ENCODE data around the gene LRP5. TPM values are rescaled to one million over a fixed set of nuclear protein-coding genes. Genes with fewer than 3 reads are reported as not detected.

The LRP5 gene
- total RNA-seq, 1 experiment from 2014 or later, result 48.8 TPM

- TF ChIP-seq SP1 (CRISPR knock-in tag; conservative IDR thresholded peaks at IDR 0.05), result no peak
- TF ChIP-seq OVOL2 (CRISPR knock-in tag; IDR thresholded peaks at IDR 0.05; ENCODE audit: borderline replicate concordance), result no peak
- no peak for TF ChIP-seq FOXP1 (CRISPR knock-in tag; IDR thresholded peaks at IDR 0.05; ENCODE audit: borderline replicate concordance)
- TF ChIP-seq ZNF281 (CRISPR knock-in tag; IDR thresholded peaks at IDR 0.05), result no peak
- no peak for TF ChIP-seq ATF3 (CRISPR knock-in tag; conservative IDR thresholded peaks at IDR 0.05)
- TF ChIP-seq RORB (CRISPR knock-in tag; IDR thresholded peaks at IDR 0.05), result no peak
- TF ChIP-seq, protein P1, sequence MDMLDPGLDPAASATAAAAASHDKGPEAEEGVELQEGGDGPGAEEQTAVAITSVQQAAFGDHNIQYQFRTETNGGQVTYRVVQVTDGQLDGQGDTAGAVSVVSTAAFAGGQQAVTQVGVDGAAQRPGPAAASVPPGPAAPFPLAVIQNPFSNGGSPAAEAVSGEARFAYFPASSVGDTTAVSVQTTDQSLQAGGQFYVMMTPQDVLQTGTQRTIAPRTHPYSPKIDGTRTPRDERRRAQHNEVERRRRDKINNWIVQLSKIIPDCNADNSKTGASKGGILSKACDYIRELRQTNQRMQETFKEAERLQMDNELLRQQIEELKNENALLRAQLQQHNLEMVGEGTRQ (CRISPR knock-in tag; IDR thresholded peaks at IDR 0.05), result no peak
These were observed 12.1 kb upstream of the LRP5 start (continued) for GRCh38 chr11:68300076-68300830.

DNA sequence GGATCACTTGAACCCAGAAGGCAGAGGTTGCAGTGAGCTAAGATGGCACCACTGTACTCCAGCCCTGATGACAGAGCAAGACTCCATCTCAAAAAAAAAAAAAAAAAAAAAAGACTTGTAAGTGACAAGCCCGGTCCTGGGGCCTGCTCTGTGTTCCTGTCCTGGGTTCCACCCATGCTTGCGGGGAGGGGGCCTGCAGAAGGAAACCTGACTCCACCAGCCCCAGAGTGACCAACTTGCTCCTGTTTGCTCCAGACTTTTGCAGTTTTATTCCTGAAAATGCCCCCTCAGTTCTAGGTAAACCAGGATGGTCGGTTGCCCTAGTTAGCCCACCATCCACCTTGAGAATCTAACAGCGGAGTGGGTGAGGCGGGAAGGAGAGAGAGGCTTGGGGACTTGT is 10.1 kb upstream of the LRP5 start:
- Mint-ChIP-seq H3K36me3 (peaks cover 16% of the 10 kb centered on the region), H3K4me1 (no peaks in the 10 kb centered on the region), H3K27me3 (ENCODE audit: low read depth) (peaks cover 6% of the 10 kb centered on the region; the same call in 1 of the 2 replicates), H3K4me3 (no peak overlapping the region), H3K9me3 (peaks cover 22% of the 10 kb centered on the region), H3K27ac (no peak overlapping the region)
- no peak for ATAC-seq
- ChIA-PET CTCF (interaction anchor here (0.6 to 1.2 kb wide), 2 partner anchors 38 to 45 kb away, joined by 4 to 5 read pairs; no protein-coding TSS in a partner anchor), POLR2A (no interaction called here)
- DNase-seq (ENCODE audit: low spot score), result no peak
- no peak for TF ChIP-seq ESRRA (CRISPR knock-in tag; IDR thresholded peaks at IDR 0.05; ENCODE audit: borderline replicate concordance)
- TF ChIP-seq, protein P2, sequence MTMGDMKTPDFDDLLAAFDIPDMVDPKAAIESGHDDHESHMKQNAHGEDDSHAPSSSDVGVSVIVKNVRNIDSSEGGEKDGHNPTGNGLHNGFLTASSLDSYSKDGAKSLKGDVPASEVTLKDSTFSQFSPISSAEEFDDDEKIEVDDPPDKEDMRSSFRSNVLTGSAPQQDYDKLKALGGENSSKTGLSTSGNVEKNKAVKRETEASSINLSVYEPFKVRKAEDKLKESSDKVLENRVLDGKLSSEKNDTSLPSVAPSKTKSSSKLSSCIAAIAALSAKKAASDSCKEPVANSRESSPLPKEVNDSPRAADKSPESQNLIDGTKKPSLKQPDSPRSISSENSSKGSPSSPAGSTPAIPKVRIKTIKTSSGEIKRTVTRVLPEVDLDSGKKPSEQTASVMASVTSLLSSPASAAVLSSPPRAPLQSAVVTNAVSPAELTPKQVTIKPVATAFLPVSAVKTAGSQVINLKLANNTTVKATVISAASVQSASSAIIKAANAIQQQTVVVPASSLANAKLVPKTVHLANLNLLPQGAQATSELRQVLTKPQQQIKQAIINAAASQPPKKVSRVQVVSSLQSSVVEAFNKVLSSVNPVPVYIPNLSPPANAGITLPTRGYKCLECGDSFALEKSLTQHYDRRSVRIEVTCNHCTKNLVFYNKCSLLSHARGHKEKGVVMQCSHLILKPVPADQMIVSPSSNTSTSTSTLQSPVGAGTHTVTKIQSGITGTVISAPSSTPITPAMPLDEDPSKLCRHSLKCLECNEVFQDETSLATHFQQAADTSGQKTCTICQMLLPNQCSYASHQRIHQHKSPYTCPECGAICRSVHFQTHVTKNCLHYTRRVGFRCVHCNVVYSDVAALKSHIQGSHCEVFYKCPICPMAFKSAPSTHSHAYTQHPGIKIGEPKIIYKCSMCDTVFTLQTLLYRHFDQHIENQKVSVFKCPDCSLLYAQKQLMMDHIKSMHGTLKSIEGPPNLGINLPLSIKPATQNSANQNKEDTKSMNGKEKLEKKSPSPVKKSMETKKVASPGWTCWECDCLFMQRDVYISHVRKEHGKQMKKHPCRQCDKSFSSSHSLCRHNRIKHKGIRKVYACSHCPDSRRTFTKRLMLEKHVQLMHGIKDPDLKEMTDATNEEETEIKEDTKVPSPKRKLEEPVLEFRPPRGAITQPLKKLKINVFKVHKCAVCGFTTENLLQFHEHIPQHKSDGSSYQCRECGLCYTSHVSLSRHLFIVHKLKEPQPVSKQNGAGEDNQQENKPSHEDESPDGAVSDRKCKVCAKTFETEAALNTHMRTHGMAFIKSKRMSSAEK (CRISPR knock-in tag; IDR thresholded peaks at IDR 0.05; ENCODE audit: borderline replicate concordance), result no peak
- TF ChIP-seq OVOL2 (CRISPR knock-in tag; IDR thresholded peaks at IDR 0.05; ENCODE audit: borderline replicate concordance), result no peak
- TF ChIP-seq, protein P3, sequence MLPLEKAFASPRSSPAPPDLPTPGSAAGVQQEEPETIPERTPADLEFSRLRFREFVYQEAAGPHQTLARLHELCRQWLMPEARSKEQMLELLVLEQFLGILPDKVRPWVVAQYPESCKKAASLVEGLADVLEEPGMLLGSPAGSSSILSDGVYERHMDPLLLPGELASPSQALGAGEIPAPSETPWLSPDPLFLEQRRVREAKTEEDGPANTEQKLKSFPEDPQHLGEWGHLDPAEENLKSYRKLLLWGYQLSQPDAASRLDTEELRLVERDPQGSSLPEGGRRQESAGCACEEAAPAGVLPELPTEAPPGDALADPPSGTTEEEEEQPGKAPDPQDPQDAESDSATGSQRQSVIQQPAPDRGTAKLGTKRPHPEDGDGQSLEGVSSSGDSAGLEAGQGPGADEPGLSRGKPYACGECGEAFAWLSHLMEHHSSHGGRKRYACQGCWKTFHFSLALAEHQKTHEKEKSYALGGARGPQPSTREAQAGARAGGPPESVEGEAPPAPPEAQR (CRISPR knock-in tag; IDR thresholded peaks at IDR 0.05), result no peak
- no peak for TF ChIP-seq HMGA2 (CRISPR knock-in tag; IDR thresholded peaks at IDR 0.05)
- no peak for TF ChIP-seq IRF2 (CRISPR knock-in tag; IDR thresholded peaks at IDR 0.05; ENCODE audit: borderline replicate concordance, low read depth)
- no peak for TF ChIP-seq NFATC4 (CRISPR knock-in tag; IDR thresholded peaks at IDR 0.05)
- no peak for TF ChIP-seq E2F5 (CRISPR knock-in tag; IDR thresholded peaks at IDR 0.05)
- TF ChIP-seq FOXP4 (CRISPR knock-in tag; IDR thresholded peaks at IDR 0.05), result no peak
- TF ChIP-seq GABPB1 (CRISPR knock-in tag; IDR thresholded peaks at IDR 0.05), result no peak
- no peak for TF ChIP-seq ZNF219 (CRISPR knock-in tag; IDR thresholded peaks at IDR 0.05; ENCODE audit: borderline replicate concordance)
- TF ChIP-seq GRHL2 (CRISPR knock-in tag; IDR thresholded peaks at IDR 0.05; ENCODE audit: insufficient replicate concordance, severe bottlenecking), result no peak
- no peak for TF ChIP-seq ELF4 (CRISPR knock-in tag; IDR thresholded peaks at IDR 0.05; ENCODE audit: low read depth)
- TF ChIP-seq, protein P4, sequence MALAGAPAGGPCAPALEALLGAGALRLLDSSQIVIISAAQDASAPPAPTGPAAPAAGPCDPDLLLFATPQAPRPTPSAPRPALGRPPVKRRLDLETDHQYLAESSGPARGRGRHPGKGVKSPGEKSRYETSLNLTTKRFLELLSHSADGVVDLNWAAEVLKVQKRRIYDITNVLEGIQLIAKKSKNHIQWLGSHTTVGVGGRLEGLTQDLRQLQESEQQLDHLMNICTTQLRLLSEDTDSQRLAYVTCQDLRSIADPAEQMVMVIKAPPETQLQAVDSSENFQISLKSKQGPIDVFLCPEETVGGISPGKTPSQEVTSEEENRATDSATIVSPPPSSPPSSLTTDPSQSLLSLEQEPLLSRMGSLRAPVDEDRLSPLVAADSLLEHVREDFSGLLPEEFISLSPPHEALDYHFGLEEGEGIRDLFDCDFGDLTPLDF (CRISPR knock-in tag; IDR thresholded peaks at IDR 0.05), result no peak
- no peak for TF ChIP-seq TP53 (CRISPR knock-in tag; IDR thresholded peaks at IDR 0.05)

Data from WTC11 (cell line).